Medulla oblongata (tissue), 1 donor: ENCODE measurements around the gene PCDH9.
"Not testable (repeated sequence)": the region's sequence is repeated elsewhere in the genome, so short reads cannot be mapped to it uniquely, and the experiment has no call there.

Experiments used
- DNase-seq: peaks from one replicate; pipeline ENCODE4 v3.0.0-alpha.2; 2015; ENCODE audit errors: extremely low spot score

The PCDH9 gene

DNA sequence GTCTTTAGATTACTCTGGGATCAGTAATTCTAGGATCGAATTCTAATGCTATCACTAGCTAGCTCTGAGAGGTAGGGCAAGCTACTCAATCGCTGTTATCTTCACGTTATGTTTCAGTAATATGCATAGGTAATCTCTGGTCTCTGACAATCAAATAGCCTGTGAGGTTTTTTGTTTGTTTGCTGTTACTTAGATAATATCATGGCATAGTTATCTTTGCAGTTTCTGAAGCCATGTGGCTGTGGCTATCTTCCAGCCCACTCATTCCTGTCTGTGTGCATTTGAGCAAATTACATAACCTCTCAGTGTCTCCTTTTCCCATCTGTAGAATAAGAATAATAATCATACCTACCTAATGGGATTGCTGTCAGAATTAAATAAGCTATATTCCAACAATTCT lies 330.2 kb downstream of the PCDH9 start:
- DNase-seq, result no peak

DNA sequence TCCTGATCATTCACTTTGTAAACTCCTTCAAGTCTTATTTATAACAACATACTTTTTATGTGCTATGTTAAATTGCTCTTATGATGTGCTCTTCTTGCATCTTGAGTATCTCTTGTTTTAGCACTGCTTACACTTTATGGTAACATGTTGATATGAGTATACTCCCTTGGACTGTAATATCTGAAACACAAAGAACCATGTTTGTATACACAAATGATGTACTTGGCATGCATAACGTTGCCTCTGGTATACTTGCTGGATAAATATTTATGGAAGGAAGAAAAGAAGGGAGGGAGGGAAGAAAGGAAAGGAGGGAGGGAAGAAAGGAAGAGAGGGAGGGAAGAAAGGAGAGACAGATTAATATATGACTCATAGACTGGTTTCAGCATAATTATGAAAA lies 333.2 kb downstream of the PCDH9 start:
- no peak for DNase-seq

DNA sequence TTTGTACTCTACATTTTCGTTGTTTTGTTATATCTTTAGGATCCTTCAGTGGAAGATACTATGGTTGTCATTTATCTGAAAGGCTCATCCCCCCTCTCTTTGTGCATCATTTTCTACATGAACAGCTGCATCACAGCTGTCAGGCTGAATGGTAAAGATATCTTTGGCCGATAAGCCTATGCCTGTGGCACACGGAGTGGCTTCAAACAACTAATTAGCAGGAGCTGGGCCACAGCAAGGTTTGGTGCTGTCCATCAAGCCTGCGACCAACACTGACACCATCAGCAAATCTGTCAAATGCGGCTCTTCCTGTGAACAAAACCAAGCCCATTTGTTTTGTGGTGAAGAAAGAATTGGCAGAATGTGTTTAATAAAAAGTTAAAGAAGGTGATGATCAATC lies 334.4 kb downstream of the PCDH9 start:
- no peak for DNase-seq

DNA sequence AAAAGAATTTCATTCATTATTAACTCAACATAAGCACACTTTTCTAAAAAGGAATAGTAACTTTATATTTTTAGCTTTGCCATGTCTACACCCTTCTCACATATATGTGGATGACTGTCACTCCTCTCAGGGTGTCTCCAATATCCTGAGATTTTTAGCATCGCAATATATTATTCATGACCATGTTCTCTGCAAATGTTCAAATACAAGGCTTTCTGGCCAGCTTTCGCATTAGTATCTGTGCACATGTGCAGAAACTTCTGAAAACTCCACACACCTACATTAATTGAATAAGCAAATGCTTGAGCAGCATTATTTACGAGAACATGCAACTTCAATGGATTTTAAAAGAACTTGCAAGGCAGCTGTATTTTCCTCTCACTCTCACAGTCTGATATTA lies 334.8 kb downstream of the PCDH9 start:
- no peak for DNase-seq

DNA sequence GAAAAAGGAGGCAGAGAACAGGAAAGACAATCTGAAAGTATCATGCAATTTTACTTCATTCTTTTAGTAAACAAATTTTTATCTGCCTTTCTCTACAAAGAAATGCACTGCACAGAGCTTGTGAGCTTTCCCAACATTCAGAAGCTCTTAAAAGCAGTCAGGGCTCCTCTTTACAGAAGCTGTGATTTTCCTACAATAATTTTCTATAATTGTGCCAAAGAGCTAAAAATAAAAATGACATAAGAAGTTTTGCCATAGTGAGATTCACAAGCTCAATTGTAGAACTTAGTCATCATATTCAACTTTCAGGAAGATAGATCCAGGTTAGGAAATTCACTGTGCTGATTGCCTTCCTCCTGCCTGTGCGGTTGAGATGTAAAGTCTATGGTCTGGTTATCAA lies 341.4 kb downstream of the PCDH9 start:
- DNase-seq, result no peak

DNA sequence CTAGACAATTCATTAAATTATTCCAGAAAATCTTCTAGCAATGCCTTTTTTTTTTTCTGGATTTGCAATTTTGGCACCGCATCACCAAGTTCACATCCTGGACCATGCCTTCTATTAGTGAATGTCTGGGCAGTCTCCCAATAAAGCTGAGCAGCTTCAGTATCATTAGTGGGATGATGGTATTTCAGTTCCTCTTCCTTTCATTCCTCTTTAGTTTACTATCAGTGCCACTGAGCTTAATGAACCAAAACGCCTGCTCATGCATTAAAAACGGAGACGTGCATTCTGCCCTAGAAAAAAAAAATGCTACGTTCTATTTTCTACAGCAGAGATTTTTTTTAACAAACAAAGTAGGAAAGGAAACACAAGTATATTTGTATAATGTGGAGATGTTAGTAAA lies 343.0 kb downstream of the PCDH9 start:
- peak; percentile 75 for DNase-seq

DNA sequence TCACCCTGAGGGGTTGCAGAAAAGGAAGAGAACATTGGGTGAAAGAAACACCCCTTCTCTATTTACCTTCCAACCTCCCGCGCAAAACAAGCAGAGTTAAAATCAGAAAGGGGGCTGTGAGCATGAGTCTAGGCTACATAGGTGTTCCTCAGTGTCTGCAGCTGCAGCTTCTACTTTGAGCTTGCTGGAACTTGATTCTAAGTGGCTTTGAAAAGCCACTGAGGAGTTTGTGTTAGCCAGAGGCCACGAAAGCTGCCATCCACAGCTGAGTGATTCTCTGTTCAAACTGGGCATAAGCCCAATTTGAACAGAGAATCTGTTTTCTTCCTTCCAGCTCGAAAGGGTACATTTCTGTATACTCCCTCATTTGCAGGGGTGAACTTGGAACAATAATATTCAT lies 343.9 kb downstream of the PCDH9 start:
- DNase-seq, result peak; percentile 93

DNA sequence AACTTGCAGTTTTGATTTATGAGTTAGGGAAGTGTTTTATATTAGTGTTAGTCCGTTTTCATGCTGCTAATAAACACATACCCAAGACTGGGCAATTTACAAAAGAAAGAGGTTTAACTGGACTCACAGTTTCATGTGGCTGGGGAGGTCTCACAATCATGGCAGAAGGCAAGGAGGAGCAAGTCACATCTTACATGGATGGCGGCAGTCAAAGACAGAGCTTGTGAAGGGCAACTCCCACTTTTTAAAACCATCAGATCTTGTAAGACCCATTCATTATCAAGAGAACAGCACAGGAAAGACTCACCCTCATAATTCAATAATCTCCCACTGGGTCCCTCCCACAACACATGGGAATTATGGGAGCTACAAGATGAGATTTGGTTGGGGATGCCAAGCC lies 349.0 kb downstream of the PCDH9 start:
- not testable (repeated sequence) for DNase-seq

DNA sequence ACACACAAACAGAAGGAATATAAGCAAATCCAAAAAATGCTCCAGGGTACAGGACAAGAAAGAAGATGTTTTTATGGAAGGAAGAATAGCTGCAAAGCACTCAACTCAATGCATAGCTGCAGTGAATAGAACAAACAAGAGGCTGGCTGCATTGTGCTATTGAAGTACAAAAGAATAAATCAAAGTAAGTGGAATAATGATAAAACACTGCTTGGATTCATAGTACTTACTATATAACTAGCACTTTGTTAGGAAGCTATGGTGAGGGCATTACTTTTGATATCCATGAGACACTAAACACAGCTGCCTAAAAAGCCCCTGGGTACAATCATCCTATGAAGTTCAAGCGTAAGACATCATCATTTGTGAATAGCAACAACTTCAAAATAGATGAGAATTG lies 350.1 kb downstream of the PCDH9 start:
- DNase-seq, result peak; percentile 61

DNA sequence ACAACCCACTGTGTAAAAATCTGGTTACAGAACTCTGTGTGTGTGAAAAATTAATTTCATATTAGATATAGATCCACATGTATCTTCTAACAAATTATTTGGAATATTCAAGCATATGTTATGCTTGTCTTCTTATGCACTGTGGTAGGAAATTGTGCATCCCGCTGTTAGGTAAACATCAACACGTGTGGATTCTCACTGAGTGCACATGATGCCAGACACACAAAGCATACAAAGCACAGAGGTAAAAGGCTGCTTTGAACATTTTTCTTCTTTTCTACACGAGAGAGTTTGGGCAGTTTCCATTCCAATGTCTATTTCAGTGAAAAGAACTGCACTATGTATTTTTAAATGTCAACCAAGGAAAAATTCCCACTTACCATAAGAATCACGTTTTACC lies 354.9 kb downstream of the PCDH9 start:
- DNase-seq, result no peak

DNA sequence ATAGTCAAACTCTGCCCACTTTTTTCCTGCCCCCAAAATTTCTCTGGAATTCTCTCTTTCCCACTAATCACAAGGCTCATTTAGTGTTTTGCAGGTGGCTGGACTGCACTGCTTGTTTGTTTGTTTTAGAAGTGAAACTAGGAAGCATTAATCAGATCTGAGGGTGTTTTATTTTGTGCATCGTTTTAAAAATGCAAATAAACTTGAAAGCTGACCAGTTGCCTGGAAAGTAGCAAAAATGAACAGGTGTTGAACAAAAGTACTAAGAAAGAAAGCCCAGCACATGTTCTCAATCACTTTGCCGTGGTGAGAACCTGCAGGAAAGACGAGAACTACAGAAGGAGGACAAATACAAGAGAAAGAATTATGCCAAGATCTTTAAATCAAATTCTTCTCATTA lies 365.5 kb downstream of the PCDH9 start:
- no peak for DNase-seq

DNA sequence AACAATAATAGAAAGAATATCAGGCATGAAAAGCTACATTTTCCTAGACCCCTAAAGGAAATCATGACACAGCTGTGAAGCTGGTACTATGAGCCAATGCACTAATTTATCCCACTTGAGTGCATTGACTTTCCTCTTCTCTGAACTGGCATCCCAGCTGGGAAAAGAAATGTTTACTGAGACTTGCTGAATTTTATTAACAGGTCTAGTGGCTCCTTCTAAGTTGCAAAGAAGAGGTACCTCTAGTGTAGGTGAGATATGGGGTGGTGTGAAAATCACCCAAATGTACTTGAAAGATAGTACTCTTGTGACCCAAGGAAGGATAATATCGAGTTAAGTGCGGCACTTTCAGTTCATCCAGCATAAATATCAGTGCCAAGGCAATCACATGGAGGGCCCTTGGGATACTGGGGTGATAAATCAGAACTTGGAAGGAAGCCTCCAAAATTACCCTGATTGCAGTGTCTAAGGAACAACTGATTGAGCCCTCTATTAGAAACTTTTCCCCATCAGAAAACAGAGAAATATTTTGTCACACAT lies 369.2 kb downstream of the PCDH9 start:
- DNase-seq, result peak; percentile 41

DNA sequence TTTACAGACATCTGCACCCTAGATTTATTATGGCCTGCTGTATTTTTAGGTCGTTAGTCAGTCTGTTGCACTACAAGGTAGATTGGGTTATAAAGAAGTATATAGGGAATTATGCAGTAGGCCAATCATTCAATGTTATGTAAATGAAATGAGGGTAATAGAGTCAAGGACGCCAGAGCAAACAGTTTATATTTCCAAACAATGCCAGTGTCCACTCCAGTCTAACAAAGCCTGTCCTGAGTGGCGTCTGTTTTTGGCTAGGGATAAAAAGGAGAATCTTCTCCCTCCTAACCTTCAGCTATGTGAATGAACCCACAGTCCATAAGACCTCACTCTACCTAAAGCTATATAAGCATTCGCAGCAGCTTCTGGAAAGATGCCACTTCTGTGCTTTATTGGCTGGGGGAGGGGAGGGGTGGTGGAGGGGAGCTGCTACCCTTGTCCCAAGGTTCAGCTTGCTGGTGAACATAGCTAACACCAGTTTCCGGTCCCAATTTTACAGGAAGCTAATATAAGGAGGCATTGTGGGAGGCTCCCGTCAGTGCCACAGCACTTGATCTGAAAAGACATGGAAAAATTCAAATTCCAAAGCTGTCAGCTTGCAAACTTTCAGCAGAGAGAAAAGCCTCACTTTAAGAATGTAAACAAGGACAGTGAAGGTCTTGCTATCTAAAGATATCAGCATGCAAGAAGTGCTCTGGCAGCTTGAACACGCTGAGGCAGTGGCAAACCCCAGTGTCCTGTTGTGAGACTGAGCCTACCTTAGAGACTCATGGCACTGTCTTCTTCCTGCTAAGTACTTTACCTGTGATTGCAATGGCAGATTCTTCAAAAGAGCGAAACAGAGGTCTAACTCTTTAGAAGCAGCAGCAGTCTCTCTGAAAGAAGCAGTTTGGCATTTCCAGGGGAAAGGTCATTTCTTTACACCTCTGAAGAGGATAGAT lies 369.9 kb downstream of the PCDH9 start:
- DNase-seq, result no peak

DNA sequence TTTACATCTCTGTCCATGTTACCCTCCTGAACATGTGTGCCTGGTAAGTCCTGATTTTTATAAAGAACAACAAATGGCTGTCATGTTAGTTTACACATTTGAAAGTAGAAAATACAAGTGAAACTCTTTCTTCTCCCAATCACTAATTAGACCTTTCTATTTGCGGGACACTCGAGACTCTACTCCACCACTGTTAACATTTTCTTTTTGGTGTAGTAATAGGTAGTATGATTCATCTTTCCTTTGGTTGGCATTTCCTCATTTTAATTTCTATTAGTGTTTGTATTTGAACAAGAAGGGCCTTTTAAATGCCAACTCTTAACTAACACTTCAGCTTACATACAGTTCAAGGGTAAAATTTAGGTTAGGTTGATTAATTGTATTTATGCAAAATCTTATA lies 371.1 kb downstream of the PCDH9 start:
- DNase-seq, result no peak

DNA sequence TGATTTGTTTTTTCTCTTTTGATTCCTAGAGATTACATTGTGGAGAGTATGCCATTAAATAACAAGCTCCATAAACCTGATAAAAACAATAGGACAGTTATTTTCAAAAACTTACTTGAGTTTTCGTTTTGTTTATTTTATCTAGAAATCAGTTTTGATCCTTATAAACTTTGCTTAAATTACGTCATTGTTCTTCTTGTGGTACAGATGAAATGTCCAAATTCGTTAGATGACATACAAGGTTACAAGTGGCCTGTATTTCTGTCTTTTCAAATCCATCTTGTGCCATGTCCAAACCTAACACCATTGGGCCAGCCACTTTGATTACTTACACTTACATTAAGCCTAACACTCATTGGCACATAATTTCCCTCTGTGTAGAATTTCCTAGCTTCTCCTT lies 372.0 kb downstream of the PCDH9 start:
- no peak for DNase-seq

DNA sequence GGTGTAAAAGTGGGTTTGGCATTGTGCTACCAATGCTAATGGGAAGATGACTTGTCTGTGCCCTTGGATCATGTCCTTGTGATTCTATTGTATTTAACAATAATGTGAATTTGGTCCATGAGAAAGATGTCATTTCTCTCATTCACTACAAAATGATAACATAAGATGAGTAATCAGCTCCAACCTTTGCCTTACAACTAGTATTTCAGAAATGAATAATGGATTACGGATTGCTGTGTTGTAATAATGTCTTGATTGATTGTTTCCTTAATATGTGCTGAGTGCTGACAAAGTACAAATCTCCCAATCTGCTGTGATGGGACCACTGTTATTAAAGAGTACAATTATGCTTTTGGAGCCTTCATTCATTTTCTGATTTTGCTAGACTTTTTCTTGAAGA lies 375.0 kb downstream of the PCDH9 start:
- DNase-seq, result no peak

DNA sequence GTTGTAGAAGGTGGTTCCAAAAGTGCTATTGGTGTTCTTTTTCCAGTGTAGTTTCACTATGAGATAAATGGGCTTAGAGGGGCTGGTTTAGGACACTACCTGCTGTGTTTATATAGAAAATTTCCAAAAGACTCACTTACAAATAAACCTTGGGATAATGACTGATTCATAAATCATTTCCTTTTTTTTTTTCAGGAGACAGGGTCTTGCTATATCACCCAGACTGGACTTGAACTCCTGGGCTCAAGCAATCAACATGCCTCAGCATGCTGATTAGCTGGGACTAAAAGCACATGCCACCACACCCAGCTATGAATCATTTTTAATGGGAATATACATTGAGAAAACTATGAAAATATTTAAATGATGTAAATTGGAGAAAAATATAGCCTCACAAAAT lies 376.6 kb downstream of the PCDH9 start:
- no peak for DNase-seq

DNA sequence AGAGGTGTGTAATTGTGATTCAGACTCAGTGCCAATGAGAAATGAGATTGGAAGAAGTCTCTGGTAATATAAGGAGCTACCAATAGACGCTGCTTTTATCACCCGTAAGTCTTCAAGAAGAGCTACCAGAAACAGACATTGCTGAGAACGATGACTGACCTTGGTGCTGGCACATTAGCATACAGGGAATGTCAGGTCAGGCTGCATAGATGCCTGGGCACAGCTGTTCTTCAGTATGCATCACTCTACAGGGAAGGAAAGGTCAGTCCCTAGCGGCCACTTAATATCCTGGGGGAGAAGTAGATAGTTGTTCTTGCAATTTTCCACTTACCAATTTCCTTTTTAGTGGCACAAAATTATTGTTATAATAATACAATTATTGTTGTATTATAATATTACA lies 380.4 kb downstream of the PCDH9 start:
- DNase-seq, result no peak

DNA sequence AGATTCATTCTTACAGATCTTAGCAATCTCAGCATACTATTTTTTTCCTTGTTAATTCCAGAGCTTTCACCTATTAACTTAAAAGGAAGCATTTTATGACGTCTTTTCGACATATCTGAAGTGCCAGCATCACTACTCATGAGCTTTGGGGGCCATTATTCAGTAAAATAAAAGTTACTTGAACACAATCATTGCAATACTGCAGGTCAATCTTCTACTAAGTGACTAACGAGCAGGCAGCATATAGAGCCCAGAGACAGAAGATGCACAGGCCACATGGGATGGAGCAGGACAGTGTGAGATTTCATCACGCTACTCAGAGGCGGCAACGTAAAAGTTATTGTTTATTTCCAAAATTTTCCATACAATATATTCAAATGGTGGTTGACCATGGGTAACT lies 382.6 kb downstream of the PCDH9 start:
- DNase-seq, result no peak

DNA sequence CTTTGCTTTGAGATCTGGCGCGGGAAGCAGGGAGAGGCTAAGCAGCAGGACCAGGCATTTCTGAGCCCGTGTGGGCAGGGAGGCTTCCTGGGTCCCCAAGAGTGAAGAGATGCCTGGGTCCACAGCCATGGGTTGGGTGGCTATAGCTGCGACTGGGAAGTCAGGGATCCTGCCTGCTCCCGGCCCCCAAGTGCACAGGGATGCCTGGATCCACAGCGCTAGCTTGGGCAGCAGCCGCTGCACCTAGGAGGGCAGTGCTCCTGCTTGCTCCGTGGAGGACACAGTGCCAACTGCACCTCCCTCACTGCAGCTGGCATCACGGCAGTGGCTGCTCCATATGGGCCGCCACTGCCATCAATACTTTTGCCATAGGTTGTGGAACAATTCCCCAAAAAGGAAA lies 384.7 kb downstream of the PCDH9 start:
- no peak for DNase-seq

DNA sequence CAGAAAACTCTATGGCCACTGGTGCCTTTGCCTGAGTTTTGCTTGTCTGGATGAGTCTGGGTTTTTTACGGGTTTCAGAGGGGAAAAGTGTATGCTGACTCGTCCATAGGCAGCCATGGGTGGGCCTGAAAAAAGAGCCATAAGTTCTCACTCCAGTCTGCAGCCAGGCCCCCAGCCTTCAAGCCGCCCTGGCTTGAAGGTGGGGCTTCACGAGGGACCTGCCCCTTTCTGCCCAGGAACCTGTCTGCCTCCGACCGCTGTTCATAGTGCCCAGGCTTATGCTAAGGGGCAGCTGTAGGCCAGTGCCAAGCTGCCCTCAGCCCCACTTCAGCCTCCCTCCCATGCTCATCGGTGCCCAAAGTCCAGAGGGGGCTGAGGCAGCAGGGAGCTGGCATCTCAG lies 385.2 kb downstream of the PCDH9 start:
- DNase-seq, result no peak

DNA sequence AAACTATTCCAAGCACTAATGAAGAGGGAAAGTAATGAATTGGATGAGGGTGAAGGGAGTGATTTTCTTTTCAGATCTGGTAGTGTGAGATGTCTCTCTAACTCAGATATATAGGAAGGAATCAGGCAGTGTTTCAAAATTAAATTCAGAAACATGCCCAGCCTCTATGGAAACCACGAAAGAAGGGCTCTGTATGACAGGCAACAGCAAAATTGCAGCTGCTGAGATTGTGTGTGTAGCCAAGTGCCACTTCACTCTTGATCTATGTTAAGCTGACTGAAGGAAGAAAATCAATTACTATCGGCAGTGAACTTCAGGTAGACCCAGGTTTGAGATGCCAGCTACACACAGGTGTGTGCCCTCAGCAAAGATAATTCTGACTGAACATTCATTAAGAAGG lies 387.4 kb downstream of the PCDH9 start:
- no peak for DNase-seq

DNA sequence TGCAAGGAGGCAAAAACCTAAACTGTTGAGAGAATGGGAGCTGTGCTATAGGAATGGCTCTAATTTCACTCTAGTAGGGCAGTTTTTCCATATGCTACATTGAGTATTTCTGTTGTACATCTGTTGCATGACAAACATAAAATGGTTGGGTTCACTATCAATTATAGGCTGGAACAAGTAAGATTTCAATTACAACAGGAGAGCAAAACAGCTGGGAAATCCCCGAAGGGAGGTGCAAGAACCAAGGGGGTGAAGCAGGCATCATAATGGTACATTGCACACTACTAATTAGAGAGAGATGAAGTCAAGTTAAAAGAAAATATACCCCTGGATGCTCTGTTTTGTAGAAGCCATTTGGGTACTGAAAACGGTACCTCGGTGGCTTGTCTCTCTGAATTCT lies 389.5 kb downstream of the PCDH9 start:
- DNase-seq, result no peak

DNA sequence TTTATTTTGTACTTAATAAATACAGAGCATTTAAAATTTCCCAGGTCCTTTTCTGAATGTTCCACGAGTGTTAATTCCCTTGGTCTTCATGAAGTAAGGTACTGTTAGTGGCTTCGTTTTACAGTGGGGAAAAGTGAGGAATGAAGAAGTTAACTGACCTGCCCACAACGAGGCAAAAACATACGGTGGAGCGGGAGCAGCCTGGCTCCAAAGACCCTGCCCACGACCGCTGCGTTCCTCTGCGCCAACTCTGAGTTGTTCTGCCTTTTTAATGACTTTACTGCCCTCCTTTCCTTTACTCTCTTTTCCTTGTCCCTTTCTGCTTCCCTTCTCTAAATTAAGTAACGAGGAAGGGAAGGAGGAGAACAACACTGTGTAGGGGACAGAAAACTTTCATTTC lies 392.9 kb downstream of the PCDH9 start:
- no peak for DNase-seq
